Measurements from ENCODE around the gene C19orf25. TPM values are rescaled to one million over a fixed set of nuclear protein-coding genes. Genes with fewer than 3 reads are reported as not detected.

C19orf25 gene
- total and polyA plus RNA-seq, 9 donors = 1.1 to 26.3 (median 22.2) TPM

- H3K36me3 ChIP-seq = no peaks in the 10 kb centered on the region
- 84 to 89% (median 86%) methylated on average over 23 to 24 of the region's 24 CpGs for WGBS, 3 donors
- no peak for TF ChIP-seq EP300 (IDR thresholded peaks at IDR 0.05)
- no peak for TF ChIP-seq CTCF (IDR thresholded peaks at IDR 0.05)
- no peak for TF ChIP-seq POLR2A (IDR thresholded peaks at IDR 0.05)
- intact Hi-C loops (cut with DNase I) = no loop called here
- H3K9me3 ChIP-seq = no peaks in the 10 kb centered on the region
- no peaks in the 10 kb centered on the region for H3K4me1 ChIP-seq (ENCODE audit: insufficient read depth)
- no peak overlapping the region for H3K4me3 ChIP-seq
- no peaks in the 10 kb centered on the region for H3K27me3 ChIP-seq
- DNase-seq = peak in 1 of 5 donors; percentile 21
- H3K27ac ChIP-seq = no peak overlapping the region
Measured at GRCh38 chr19:1431759-1432506, 47.1 kb downstream of the C19orf25 start.

DNA sequence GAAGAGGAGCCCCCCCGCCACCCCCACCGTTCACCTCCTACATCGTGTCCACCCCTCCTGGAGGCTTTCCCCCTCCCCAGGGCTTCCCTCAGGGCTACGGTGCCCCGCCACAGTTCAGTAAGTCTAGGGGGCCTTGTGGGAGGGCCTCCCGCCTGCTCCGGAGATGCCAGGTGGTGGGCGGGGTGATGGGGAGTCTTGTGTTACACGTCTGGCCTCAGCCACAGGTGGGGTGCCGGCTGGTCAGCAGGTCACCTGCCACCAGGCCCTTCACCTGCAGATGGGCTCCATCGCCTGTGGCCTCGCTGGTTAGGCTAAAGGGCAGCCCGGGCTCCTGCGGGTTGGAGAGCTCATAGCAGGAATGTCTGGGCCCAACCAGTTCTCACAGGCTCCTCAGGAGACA lies 48.8 kb downstream of the C19orf25 start:
- intact Hi-C loops (cut with DNase I) = no loop called here
- Histone ChIP-seq H3K4me1 (ENCODE audit: insufficient read depth) (no peaks in the 10 kb centered on the region), H3K9me3 (no peaks in the 10 kb centered on the region), H3K27ac (no peak overlapping the region), H3K4me3 (no peak overlapping the region), H3K36me3 (no peaks in the 10 kb centered on the region), H3K27me3 (no peaks in the 10 kb centered on the region)
- no peak for DNase-seq
- TF ChIP-seq EP300 (IDR thresholded peaks at IDR 0.05) (no peak), CTCF (IDR thresholded peaks at IDR 0.05) (no peak), POLR2A (IDR thresholded peaks at IDR 0.05) (no peak)
- whole genome bisulfite sequencing, 3 donors = 78 to 84% (median 80%) methylated on average over 13 to 14 of the region's 14 CpGs

GRCh38 chr19:1429750-1430149 lies 49.3 kb downstream of the C19orf25 start:
- no peak for TF ChIP-seq EP300 (IDR thresholded peaks at IDR 0.05)
- TF ChIP-seq CTCF (IDR thresholded peaks at IDR 0.05) = no peak
- TF ChIP-seq POLR2A (IDR thresholded peaks at IDR 0.05) = no peak
- H3K4me1 ChIP-seq (ENCODE audit: insufficient read depth) = no peaks in the 10 kb centered on the region
- H3K27ac ChIP-seq = no peak overlapping the region
- H3K27me3 ChIP-seq = no peaks in the 10 kb centered on the region
- H3K36me3 ChIP-seq = no peaks in the 10 kb centered on the region
- intact Hi-C loops (cut with DNase I) = no loop called here
- no peak overlapping the region for H3K4me3 ChIP-seq
- WGBS, 3 donors = 41 to 69% (median 50%) methylated on average over 14 of the region's 14 CpGs
- no peak for DNase-seq
- H3K9me3 ChIP-seq = no peaks in the 10 kb centered on the region

- WGBS, 3 donors = 71 to 84% (median 84%) methylated on average over 34 to 41 of the region's 41 CpGs
Measured at GRCh38 chr19:1428738-1429391, 50.1 kb downstream of the C19orf25 start.

More at GRCh38 chr19:1428738-1429391, 50.1 kb downstream of the C19orf25 start:
- no peak for TF ChIP-seq EP300 (IDR thresholded peaks at IDR 0.05)
- no peak for TF ChIP-seq POLR2A (IDR thresholded peaks at IDR 0.05)
- Histone ChIP-seq H3K27me3 (no peaks in the 10 kb centered on the region), H3K4me3 (no peak overlapping the region), H3K36me3 (no peaks in the 10 kb centered on the region), H3K4me1 (ENCODE audit: insufficient read depth) (no peaks in the 10 kb centered on the region), H3K9me3 (no peaks in the 10 kb centered on the region), H3K27ac (no peak overlapping the region)
- intact Hi-C loops (cut with DNase I) = no loop called here
- no peak for DNase-seq
